Right lobe of liver (tissue), 6 donors: ENCODE results near the gene NR6A1. TPM values are rescaled to one million over a fixed set of nuclear protein-coding genes. Genes with fewer than 3 reads are reported as not detected.
A peak's percentile ranks its signal among the peaks of the same experiment; 100 is the strongest.

Experiments used
- ATAC-seq, 4 donors: fragments of 200-7000 bp; cut with Tn5 transposase; one replicate each; pipeline ENCODE4 v1.9.1; 2020; ENCODE audit warnings: mild to moderate bottlenecking in 4 of 4, moderate library complexity in 4 of 4
- DNase-seq, 3 donors: peaks; one replicate each; pipeline ENCODE4 v3.0.0-alpha.2; 2020
- H3K27ac ChIP-seq, 3 donors: fragments of 200-600 bp; one replicate each; pipeline ENCODE4 v1.8.0; 2022
- H3K27me3 ChIP-seq, 2 donors: fragments of 200-600 bp; one replicate each; pipeline ENCODE4 v1.8.0; 2022
- H3K36me3 ChIP-seq, 4 donors: fragments of 200-600 bp; sonication (generic) in 1 of 4; one replicate each; pipeline versions ENCODE4 v1.5.1 to v1.8.0; 2017 to 2022; ENCODE audit warnings: control low read depth in 1 of 4
- H3K4me1 ChIP-seq, 4 donors: fragments of 200-600 bp; sonication (generic) in 1 of 4; one replicate each; pipeline versions ENCODE4 v1.5.1 to v1.8.0; 2017 to 2022; ENCODE audit warnings: control low read depth in 1 of 4
- H3K4me3 ChIP-seq, 3 donors: fragments of 200-600 bp; one replicate each; pipeline ENCODE4 v1.8.0; 2022
- H3K9me3 ChIP-seq, 4 donors: fragments of 200-600 bp; sonication (generic) in 1 of 4; one replicate each; pipeline versions ENCODE4 v1.5.1 to v1.8.0; 2017 to 2022; ENCODE audit warnings: control low read depth in 1 of 4
- CTCF ChIP-seq, 4 donors: fragments of 200-600 bp in 3 of 4; fragments of 450-650 bp in 1 of 4; IDR thresholded peaks; one replicate each; pipeline versions ENCODE4 v1.5.1 to v1.8.0; 2016 to 2022; ENCODE audit warnings: antibody characterized with exemption in 4 of 4, mild to moderate bottlenecking in 2 of 4
- POLR2A ChIP-seq: fragments of 450-650 bp; IDR thresholded peaks from one replicate; pipeline ENCODE4 v1.6.1; 2017; ENCODE audit warnings: antibody characterized with exemption, mild to moderate bottlenecking
- WGBS: methylation state at CpG from one replicate; pipeline ENCODE4 v1.1.6; 2018; ENCODE audit warnings: low coverage, low lambda C conversion rate; ENCODE audit not compliant: insufficient coverage; ENCODE audit errors: missing lambda C conversion rate; 5-methylcytosine and 5-hydroxymethylcytosine counted together
- intact Hi-C, 2 donors: fragments of 100-400 bp; cut with DNase I; formaldehyde crosslinking; loops; one replicate each; pipeline versions ENCODE4 v1.11.2 to v1.14.1; 2022
- total RNA-seq, 6 experiments: library from RNA; depleted of rRNA in 2 of 6; stranded (reverse); fragments of >200 nt in 2 of 6; fragmentation: NEBNext Ultra II Directional in 3 of 6; extraction: Animal tissue kit (Norgen Biotek cat#: 25700) in 3 of 6; gene quantifications; one replicate each; pipeline versions ENCODE4 v1.1.0 to v1.2.4, GENCODE V29; 2016 to 2023
- donor health status: DM: no; HTN: yes; CAD: no.
- donor health status: DM: no; HTN: no; CAD: no.
- donor health status: DM: no; HTN: no; CAD: no.
- donor health status: DM: no; HTN: yes; CAD: no.
- donor health status: DM: no; HTN: yes; CAD: no.

Gene NR6A1
- total RNA-seq, 6 experiments from 2014 or later, result 1.3 to 3.6 (median 1.9) TPM

- ATAC-seq (no peak), DNase-seq (no peak)
- Histone ChIP-seq H3K27ac (no peak overlapping the region), H3K4me3 (no peak overlapping the region), H3K4me1 (no peaks in the 10 kb centered on the region), H3K27me3 (no peaks in the 10 kb centered on the region), H3K9me3 (no peaks in the 10 kb centered on the region), H3K36me3 (no peaks in the 10 kb centered on the region)
- WGBS, result no CpG with 5 or more reads among the region's 8 CpGs
- TF ChIP-seq POLR2A, result no peak
- no peak for TF ChIP-seq CTCF (IDR thresholded peaks at IDR 0.05)
- intact Hi-C loops, result no loop called here
Observed at GRCh38 chr9:124803911-124804310, 32.8 kb upstream of the NR6A1 start.

- peak in 1 of 4 donors; percentile 17 for ATAC-seq
- 33% methylated on average over 3 of the region's 3 CpGs for WGBS
- Histone ChIP-seq H3K4me1 (no peaks in the 10 kb centered on the region), H3K27ac (no peak overlapping the region), H3K9me3 (no peaks in the 10 kb centered on the region), H3K4me3 (no peak overlapping the region), H3K36me3 (no peaks in the 10 kb centered on the region), H3K27me3 (no peaks in the 10 kb centered on the region)
- TF ChIP-seq CTCF (IDR thresholded peaks at IDR 0.05) (no peak), POLR2A (no peak)
- DNase-seq, result no peak
- intact Hi-C loops, result no loop called here
Observed at GRCh38 chr9:124802426-124802825, 31.3 kb upstream of the NR6A1 start.

GRCh38 chr9:124801356-124801755, 30.2 kb upstream of the NR6A1 start:
- no peak for DNase-seq
- Histone ChIP-seq H3K4me1 (no peaks in the 10 kb centered on the region), H3K9me3 (no peaks in the 10 kb centered on the region), H3K27me3 (no peaks in the 10 kb centered on the region), H3K4me3 (no peak overlapping the region), H3K27ac (no peak overlapping the region), H3K36me3 (no peaks in the 10 kb centered on the region)
- no peak for TF ChIP-seq CTCF (IDR thresholded peaks at IDR 0.05)
- TF ChIP-seq POLR2A, result no peak
- 87% methylated on average over 3 of the region's 6 CpGs for WGBS
- intact Hi-C loops, result no loop called here
- ATAC-seq, result no peak

- H3K9me3 ChIP-seq, result no peaks in the 10 kb centered on the region
- no peak overlapping the region for H3K4me3 ChIP-seq
- H3K36me3 ChIP-seq, result no peaks in the 10 kb centered on the region
- TF ChIP-seq POLR2A (no peak), CTCF (IDR thresholded peaks at IDR 0.05) (no peak)
- intact Hi-C loops, result no loop called here
- DNase-seq (no peak), ATAC-seq (peak; percentile 22 to 69 (median 47))
- H3K4me1 ChIP-seq, result no peaks in the 10 kb centered on the region
- 48% methylated on average over 14 of the region's 15 CpGs for WGBS
- no peak overlapping the region for H3K27ac ChIP-seq
- no peaks in the 10 kb centered on the region for H3K27me3 ChIP-seq
Observed at GRCh38 chr9:124800306-124801259, 29.5 kb upstream of the NR6A1 start.
